Measurements from ENCODE around the gene RNFT2. TPM values are rescaled to one million over a fixed set of nuclear protein-coding genes. Genes with fewer than 3 reads are reported as not detected.

Gene RNFT2
- total RNA-seq, 4 donors from 2014 or later, result 0.26 to 0.38 TPM; not detected in 2

DNA sequence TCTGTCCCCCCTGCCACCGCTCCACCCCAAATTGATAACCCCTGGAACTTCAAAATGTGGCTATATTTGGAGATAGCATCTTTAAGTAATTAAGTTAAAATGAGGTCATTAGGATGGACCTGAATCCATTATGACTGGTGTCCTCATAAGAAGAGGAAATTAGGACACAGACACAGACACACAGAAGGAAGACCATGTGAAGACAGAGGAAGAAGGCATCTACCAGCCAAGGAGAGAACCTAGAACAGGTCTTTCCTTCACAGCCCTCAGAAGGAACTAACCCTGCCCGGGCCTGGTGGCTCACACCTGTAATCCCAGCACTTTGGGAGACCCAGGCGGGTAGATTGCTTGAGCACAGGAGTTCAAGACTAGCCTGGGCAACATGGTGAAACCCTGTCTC, 146.8 kb downstream of the RNFT2 start:
- Histone ChIP-seq H3K36me3 (no peaks in the 10 kb centered on the region), H3K27me3 (peaks cover 0 to 96% (median 14%) of the 10 kb centered on the region in 4 donors), H3K4me1 (peaks cover 8 to 30% (median 16%) of the 10 kb centered on the region in 3 donors), H3K4me3 (no peak overlapping the region), H3K9me3 (no peaks in the 10 kb centered on the region), H3K27ac (no peak overlapping the region)
- intact Hi-C loops (cut with DNase I), result no loop called here
- 85 to 88% methylated on average over 2 to 3 of the region's 3 CpGs for WGBS, 2 donors
- TF ChIP-seq, protein P1, sequence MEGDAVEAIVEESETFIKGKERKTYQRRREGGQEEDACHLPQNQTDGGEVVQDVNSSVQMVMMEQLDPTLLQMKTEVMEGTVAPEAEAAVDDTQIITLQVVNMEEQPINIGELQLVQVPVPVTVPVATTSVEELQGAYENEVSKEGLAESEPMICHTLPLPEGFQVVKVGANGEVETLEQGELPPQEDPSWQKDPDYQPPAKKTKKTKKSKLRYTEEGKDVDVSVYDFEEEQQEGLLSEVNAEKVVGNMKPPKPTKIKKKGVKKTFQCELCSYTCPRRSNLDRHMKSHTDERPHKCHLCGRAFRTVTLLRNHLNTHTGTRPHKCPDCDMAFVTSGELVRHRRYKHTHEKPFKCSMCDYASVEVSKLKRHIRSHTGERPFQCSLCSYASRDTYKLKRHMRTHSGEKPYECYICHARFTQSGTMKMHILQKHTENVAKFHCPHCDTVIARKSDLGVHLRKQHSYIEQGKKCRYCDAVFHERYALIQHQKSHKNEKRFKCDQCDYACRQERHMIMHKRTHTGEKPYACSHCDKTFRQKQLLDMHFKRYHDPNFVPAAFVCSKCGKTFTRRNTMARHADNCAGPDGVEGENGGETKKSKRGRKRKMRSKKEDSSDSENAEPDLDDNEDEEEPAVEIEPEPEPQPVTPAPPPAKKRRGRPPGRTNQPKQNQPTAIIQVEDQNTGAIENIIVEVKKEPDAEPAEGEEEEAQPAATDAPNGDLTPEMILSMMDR (IDR thresholded peaks at IDR 0.05), result no peak
- no peak for TF ChIP-seq POLR2A (IDR thresholded peaks at IDR 0.05)
- DNase-seq, result no peak

DNA sequence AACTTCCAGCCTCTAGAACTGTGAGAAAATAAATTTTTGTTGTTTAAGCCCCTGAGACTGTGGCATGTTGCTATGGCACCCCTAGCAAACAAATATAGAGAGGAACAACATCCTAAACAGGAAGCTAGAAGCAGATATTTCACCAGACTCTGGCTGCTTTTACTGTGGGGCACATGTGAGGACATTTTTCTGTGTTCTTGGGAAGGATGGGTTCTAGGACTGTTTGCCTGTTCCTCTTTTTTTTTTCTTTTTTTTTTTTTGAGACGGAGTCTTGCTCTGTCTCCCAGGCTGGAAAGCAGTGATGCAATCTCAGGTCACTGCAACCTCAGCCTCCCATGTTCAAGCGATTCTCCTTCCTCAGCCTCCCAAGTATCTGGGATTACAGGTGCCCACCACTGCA, 147.4 kb downstream of the RNFT2 start:
- peaks cover 0 to 96% (median 14%) of the 10 kb centered on the region in 4 donors for H3K27me3 ChIP-seq
- no peak overlapping the region for H3K4me3 ChIP-seq
- H3K9me3 ChIP-seq, result peaks cover 0 to 4% (median 0%) of the 10 kb centered on the region in 3 donors
- 66 to 77% methylated on average over 2 of the region's 2 CpGs for WGBS, 2 donors
- H3K4me1 ChIP-seq, result peaks cover 8 to 24% (median 10%) of the 10 kb centered on the region in 3 donors
- no peaks in the 10 kb centered on the region for H3K36me3 ChIP-seq
- intact Hi-C loops (cut with DNase I), result no loop called here
- H3K27ac ChIP-seq, result no peak overlapping the region
- no peak for DNase-seq
- TF ChIP-seq POLR2A (IDR thresholded peaks at IDR 0.05), result no peak
- TF ChIP-seq, protein P1 (IDR thresholded peaks at IDR 0.05), result no peak

DNA sequence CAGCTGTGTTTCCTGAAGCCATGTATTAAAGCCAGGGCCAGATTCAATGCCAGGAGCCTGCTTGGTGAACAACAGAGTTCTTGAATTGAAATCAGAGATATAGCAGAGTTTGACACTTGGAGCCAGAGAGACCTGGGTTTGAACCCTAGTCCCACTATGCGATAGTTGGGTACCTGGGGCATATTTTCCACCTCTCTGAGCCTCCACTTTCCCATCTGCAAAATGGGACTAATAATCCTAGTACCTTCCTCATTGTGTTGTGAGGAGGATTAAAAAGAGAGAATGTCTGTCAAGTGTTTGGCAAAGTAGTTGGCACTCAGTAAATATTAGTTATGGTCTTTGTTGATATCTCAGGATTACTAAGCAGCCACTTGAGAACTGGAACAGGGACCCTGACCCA, 149.1 kb downstream of the RNFT2 start:
- H3K27ac ChIP-seq, result no peak overlapping the region
- TF ChIP-seq, protein P1 (IDR thresholded peaks at IDR 0.05), result no peak
- no peak for DNase-seq
- intact Hi-C loops (cut with DNase I), result no loop called here
- peaks cover 0 to 85% (median 8%) of the 10 kb centered on the region in 4 donors for H3K27me3 ChIP-seq
- H3K4me1 ChIP-seq, result peaks cover 0 to 7% (median 0%) of the 10 kb centered on the region in 3 donors
- H3K4me3 ChIP-seq, result no peak overlapping the region
- 80 to 83% methylated on average over 1 of the region's 1 CpG for WGBS, 2 donors
- peaks cover 0 to 5% (median 0%) of the 10 kb centered on the region in 3 donors for H3K9me3 ChIP-seq
- H3K36me3 ChIP-seq, result no peaks in the 10 kb centered on the region

DNA sequence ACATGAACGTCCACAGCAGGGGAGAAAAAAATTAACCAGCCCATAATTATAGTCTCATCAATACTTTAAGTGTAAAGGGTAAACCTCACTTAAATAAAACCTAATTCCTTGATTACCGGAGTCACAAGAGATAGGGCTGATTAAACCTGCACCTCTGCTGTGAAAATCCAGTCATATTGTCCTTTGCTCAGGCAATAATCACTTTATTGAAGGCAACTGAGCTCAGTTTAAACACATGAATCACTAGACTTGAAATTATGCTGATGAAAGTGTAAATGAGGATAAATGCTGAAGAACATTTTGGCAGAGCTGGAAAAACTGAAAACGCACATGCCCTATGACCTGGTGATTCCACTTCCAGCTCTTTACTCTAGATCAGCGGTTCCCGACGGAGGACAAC, 149.8 kb downstream of the RNFT2 start:
- WGBS, 2 donors, result 66 to 75% methylated on average over 5 to 6 of the region's 6 CpGs
- Histone ChIP-seq H3K27ac (no peak overlapping the region), H3K36me3 (no peaks in the 10 kb centered on the region), H3K4me1 (peaks cover 0 to under 1% (median 0%) of the 10 kb centered on the region in 3 donors), H3K9me3 (peaks cover 0 to 5% (median 0%) of the 10 kb centered on the region in 3 donors), H3K4me3 (no peak overlapping the region), H3K27me3 (peaks cover 0 to 82% (median 5%) of the 10 kb centered on the region in 4 donors)
- intact Hi-C loops (cut with DNase I), result no loop called here
- TF ChIP-seq, protein P1 (IDR thresholded peaks at IDR 0.05), result no peak
- TF ChIP-seq POLR2A (IDR thresholded peaks at IDR 0.05), result no peak
- no peak for DNase-seq

DNA sequence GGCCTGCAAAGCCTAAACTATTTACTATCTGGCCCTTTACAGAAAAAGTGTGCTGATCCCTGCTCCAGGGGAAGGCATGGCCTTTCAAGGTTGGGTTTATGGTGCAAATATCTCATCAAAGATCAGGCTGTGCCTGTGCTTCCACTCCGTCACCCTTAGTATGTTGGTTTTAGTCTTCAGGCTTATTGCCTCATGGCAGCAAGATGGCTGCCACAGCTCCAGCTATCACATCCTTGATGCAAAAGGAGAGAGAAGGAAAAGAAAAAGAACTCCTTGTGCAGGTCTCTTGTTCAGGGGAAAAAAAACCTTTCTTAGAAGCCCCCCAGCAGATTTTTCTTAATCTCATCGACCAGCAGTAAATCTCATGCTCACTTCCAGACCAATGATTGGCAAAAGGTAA, 152.2 kb downstream of the RNFT2 start:
- intact Hi-C loops (cut with DNase I), result no loop called here
- Histone ChIP-seq H3K27ac (no peak overlapping the region), H3K9me3 (peaks cover 0 to 5% (median 0%) of the 10 kb centered on the region in 3 donors), H3K4me3 (no peak overlapping the region), H3K4me1 (no peaks in the 10 kb centered on the region), H3K27me3 (peaks cover 0 to 61% (median 0%) of the 10 kb centered on the region in 4 donors), H3K36me3 (no peaks in the 10 kb centered on the region)
- DNase-seq, result no peak
- WGBS, 2 donors, result 90 to 93% methylated on average over 2 of the region's 2 CpGs
- TF ChIP-seq POLR2A (IDR thresholded peaks at IDR 0.05), result no peak
- TF ChIP-seq, protein P1 (IDR thresholded peaks at IDR 0.05), result no peak

Data from esophagus squamous epithelium (tissue), 5 donors.